Suprapubic skin (tissue), 4 donors: Measurements from ENCODE around the gene DPYSL3.

Experiments
- CTCF ChIP-seq, 2 donors: fragments of 200-600 bp in 1 of 2; fragments of 450-650 bp in 1 of 2; sonication (generic) in 1 of 2; IDR thresholded peaks; one replicate each; pipeline ENCODE4 v1.5.1; 2016 to 2019; ENCODE audit warnings: antibody characterized with exemption in 2 of 2, mild to moderate bottlenecking in 1 of 2, moderate library complexity in 1 of 2
- EP300 ChIP-seq: sonication (generic); formaldehyde crosslinking; IDR thresholded peaks from one replicate; pipeline ENCODE4 v1.6.1; 2017; ENCODE audit warnings: antibody characterized with exemption
- POLR2A ChIP-seq, 2 donors: fragments of 450-650 bp; IDR thresholded peaks; one replicate each; pipeline ENCODE4 v1.6.1; 2017; ENCODE audit warnings: antibody characterized with exemption in 2 of 2, mild to moderate bottlenecking in 2 of 2, moderate library complexity in 2 of 2
- POLR2AphosphoS5 ChIP-seq, 3 donors: sonication (generic); formaldehyde crosslinking; IDR thresholded peaks; one replicate each; pipeline ENCODE4 v1.6.1; 2017; ENCODE audit warnings: antibody characterized with exemption in 3 of 3

- TF ChIP-seq CTCF (IDR thresholded peaks at IDR 0.05) = no peak
- TF ChIP-seq POLR2A (IDR thresholded peaks at IDR 0.05) = no peak
- no peak for TF ChIP-seq EP300
- no peak for TF ChIP-seq POLR2AphosphoS5 (IDR thresholded peaks at IDR 0.05)
These were observed 97.3 kb downstream of the DPYSL3 start for GRCh38 chr5:147412561-147412960.
